H1 (cell line): ENCODE data around the gene SEL1L. TPM values are rescaled to one million over a fixed set of nuclear protein-coding genes. Genes with fewer than 3 reads are reported as not detected.

ENCODE experiments used
- CTCF ChIA-PET: fragments of 300-600 bp; sonication (Branson Sonifier 250); formaldehyde crosslinking; loops from one replicate; lab custom pipeline; 2021; ENCODE audit not compliant: partially characterized antibody; lab: Charles Lee
- POLR2A ChIA-PET: fragments of 300-600 bp; sonication (Branson Sonifier 250); formaldehyde crosslinking; loops from one replicate; lab custom pipeline; 2021; ENCODE audit warnings: inconsistent platforms; ENCODE audit not compliant: partially characterized antibody; lab: Charles Lee
- DNase-seq, 2 experiments: peaks; one replicate each; pipeline versions ENCODE4 v3.0.0 to v3.0.0-alpha.2; 2010 to 2022; ENCODE audit warnings: low spot score in 2 of 2, low read depth in 1 of 2, mixed read lengths in 1 of 2
- FAIRE-seq: peaks from 2 replicates; lab custom pipeline; 2011; peaks lifted over from hg19 to GRCh38; lab: Jason Lieb, UNC
- H2AFZ ChIP-seq: 2 replicates; pipeline ENCODE4 v1.8.1; 2012; ENCODE audit warnings: low read length, inconsistent platforms
- H2AK5ac ChIP-seq: 2 replicates; pipeline ENCODE4 v1.6.1; 2013; ENCODE audit warnings: low read depth, low read length
- H2BK120ac ChIP-seq: replicated peaks from 2 replicates; pipeline ENCODE3; 2013; ENCODE audit warnings: low read depth, low read length, inconsistent platforms
- H2BK12ac ChIP-seq: 2 replicates; pipeline ENCODE4 v1.6.1; 2013; ENCODE audit warnings: low read depth, low read length
- H2BK15ac ChIP-seq: 2 replicates; pipeline ENCODE4 v1.6.1; 2013; ENCODE audit warnings: low read length
- H2BK20ac ChIP-seq: 2 replicates; pipeline ENCODE4 v1.6.1; 2013; ENCODE audit warnings: low read length
- H2BK5ac ChIP-seq: 2 replicates; pipeline ENCODE4 v1.6.1; 2013; ENCODE audit warnings: low read depth, low read length
- H3K14ac ChIP-seq: 2 replicates; pipeline ENCODE4 v1.6.1; 2013; ENCODE audit warnings: inconsistent platforms; ENCODE audit not compliant: insufficient read length
- H3K18ac ChIP-seq: 2 replicates; pipeline ENCODE4 v1.6.1; 2013; ENCODE audit warnings: low read length; ENCODE audit errors: extremely low read depth
- H3K23ac ChIP-seq: 2 replicates; pipeline ENCODE4 v1.6.1; 2013; ENCODE audit warnings: inconsistent platforms; ENCODE audit not compliant: insufficient read length
- H3K23me2 ChIP-seq: 2 replicates; pipeline ENCODE4 v1.6.1; 2013; ENCODE audit warnings: low read depth, low read length
- H3K27ac ChIP-seq: 2 replicates; pipeline ENCODE4 v1.6.1; 2011; ENCODE audit warnings: low read depth, low read length, inconsistent platforms
- H3K27me3 ChIP-seq, 4 experiments: replicated peaks in 1 of 4; 1 replicate in 1 of 4; 2 replicates in 3 of 4; pipeline versions ENCODE4 v1.6.1 to v1.8.1; 2011 to 2013; ENCODE audit warnings: low read length in 3 of 4, mild to moderate bottlenecking in 3 of 4, inconsistent platforms in 2 of 4, mixed read lengths in 2 of 4, moderate library complexity in 1 of 4; ENCODE audit not compliant: control insufficient read depth in 3 of 4, insufficient read depth in 3 of 4; ENCODE audit errors: extremely low read depth in 1 of 4
- H3K36me3 ChIP-seq, 4 experiments: 2 replicates each; pipeline versions ENCODE4 v1.6.1 to v1.8.1; 2011 to 2013; ENCODE audit warnings: mild to moderate bottlenecking in 4 of 4, low read length in 3 of 4, moderate library complexity in 2 of 4, control low read depth in 1 of 4, inconsistent platforms in 1 of 4; ENCODE audit not compliant: insufficient read depth in 4 of 4, control insufficient read depth in 2 of 4
- H3K4ac ChIP-seq: replicated peaks from 2 replicates; pipeline ENCODE3; 2013; ENCODE audit warnings: low read length, low read depth, mixed read lengths, inconsistent platforms; ENCODE audit not compliant: insufficient read length
- H3K4me1 ChIP-seq, 4 experiments: replicated peaks in 1 of 4; 1 replicate in 1 of 4; 2 replicates in 3 of 4; pipeline versions ENCODE4 v1.6.1 to v1.8.1; 2011 to 2013; ENCODE audit warnings: low read length in 3 of 4, inconsistent platforms in 2 of 4, mixed read lengths in 1 of 4; ENCODE audit not compliant: insufficient read depth in 4 of 4, control insufficient read depth in 3 of 4
- H3K4me2 ChIP-seq, 2 experiments: 2 replicates each; pipeline versions ENCODE4 v1.6.1 to v1.8.1; 2011 to 2013; ENCODE audit warnings: low read depth in 2 of 2, low read length in 2 of 2, control low read depth in 1 of 2, inconsistent platforms in 1 of 2, mild to moderate bottlenecking in 1 of 2; ENCODE audit not compliant: insufficient read depth in 1 of 2
- H3K4me3 ChIP-seq, 4 experiments: fragments of 200-600, 300-600 bp in 1 of 4; sonication (generic), shearing (Covaris generic), sonication (Bioruptor Twin) in 1 of 4; 2 replicates each; pipeline versions ENCODE4 v1.5.1 to v1.8.1; 2011 to 2016; ENCODE audit warnings: low read length in 4 of 4, low read depth in 3 of 4, control low read depth in 2 of 4, inconsistent platforms in 2 of 4, mild to moderate bottlenecking in 2 of 4, mixed read lengths in 1 of 4, moderate library complexity in 1 of 4; ENCODE audit not compliant: insufficient read depth in 2 of 4; ENCODE audit errors: extremely low read depth in 1 of 4
- H3K56ac ChIP-seq: replicated peaks from 2 replicates; pipeline ENCODE3; 2013; ENCODE audit warnings: low read depth, mild to moderate bottlenecking, mixed read lengths, low read length, inconsistent platforms; ENCODE audit not compliant: insufficient read length
- H3K79me1 ChIP-seq: 2 replicates; pipeline ENCODE4 v1.6.1; 2013; ENCODE audit warnings: low read depth, low read length, control low read depth
- H3K79me2 ChIP-seq, 2 experiments: 2 replicates each; pipeline versions ENCODE4 v1.6.1 to v1.8.1; 2012 to 2013; ENCODE audit warnings: low read length in 2 of 2, mild to moderate bottlenecking in 2 of 2, inconsistent platforms in 1 of 2; ENCODE audit not compliant: insufficient read depth in 2 of 2, control insufficient read depth in 1 of 2
- H3K9ac ChIP-seq, 4 experiments: replicated peaks in 1 of 4; 1 replicate in 1 of 4; 2 replicates in 3 of 4; pipeline versions ENCODE4 v1.6.1 to v1.8.1; 2011 to 2013; ENCODE audit warnings: low read depth in 3 of 4, low read length in 3 of 4, control low read depth in 2 of 4, mild to moderate bottlenecking in 2 of 4, moderate library complexity in 2 of 4, inconsistent platforms in 1 of 4; ENCODE audit errors: extremely low read depth in 1 of 4
- H3K9me3 ChIP-seq, 2 experiments: 2 replicates each; pipeline versions ENCODE4 v1.6.1 to v1.8.1; 2012 to 2013; ENCODE audit warnings: mild to moderate bottlenecking in 2 of 2, moderate library complexity in 2 of 2, control low read depth in 1 of 2, inconsistent platforms in 1 of 2, low read depth in 1 of 2, low read length in 1 of 2, mixed read lengths in 1 of 2; ENCODE audit not compliant: insufficient read depth in 2 of 2
- H4K20me1 ChIP-seq, 2 experiments: replicated peaks in 1 of 2; 2 replicates each; pipeline versions ENCODE3 to v1.8.1; 2011 to 2013; ENCODE audit warnings: inconsistent platforms in 2 of 2, low read length in 2 of 2, mild to moderate bottlenecking in 1 of 2; ENCODE audit not compliant: insufficient read depth in 2 of 2, control insufficient read depth in 1 of 2
- H4K5ac ChIP-seq: 2 replicates; pipeline ENCODE4 v1.6.1; 2013; ENCODE audit warnings: low read length, low read depth, mixed read lengths, inconsistent platforms; ENCODE audit not compliant: insufficient read length
- H4K8ac ChIP-seq: 2 replicates; pipeline ENCODE4 v1.8.0; 2013; ENCODE audit warnings: mild to moderate bottlenecking, moderate library complexity, low read length, inconsistent platforms; ENCODE audit not compliant: insufficient read depth; ENCODE audit errors: extremely low read depth
- H4K91ac ChIP-seq: replicated peaks from 2 replicates; pipeline ENCODE3; 2013; ENCODE audit warnings: low read length, mixed read lengths, inconsistent platforms; ENCODE audit not compliant: insufficient read length
- CBX8 ChIP-seq: fragments of 300-800, 300-1000 bp; sonication (generic); IDR thresholded peaks from 2 replicates; pipeline ENCODE4 v1.7.1; 2016; ENCODE audit warnings: low read depth, low read length, borderline replicate concordance
- CTBP2 ChIP-seq: IDR thresholded peaks from 2 replicates; pipeline ENCODE4 v1.7.0; 2011; ENCODE audit warnings: borderline replicate concordance, mild to moderate bottlenecking, moderate library complexity, mixed read lengths, low read length; ENCODE audit not compliant: insufficient read depth, insufficient read length
- EGR1 ChIP-seq: IDR thresholded peaks from 2 replicates; pipeline ENCODE4 v1.6.1; 2011; ENCODE audit warnings: low read depth, low read length, borderline replicate concordance
- GTF2F1 ChIP-seq: IDR thresholded peaks from 2 replicates; pipeline ENCODE4 v1.6.1; 2012; ENCODE audit warnings: low read depth, low read length, improper control_type of control experiment, borderline replicate concordance
- HDAC2 ChIP-seq, 2 experiments: fragments of 300-600 bp in 1 of 2; sonication (generic) in 1 of 2; IDR thresholded peaks; 2 replicates each; pipeline ENCODE4 v1.6.1; 2011 to 2012; ENCODE audit warnings: low read depth in 2 of 2, low read length in 2 of 2, mild to moderate bottlenecking in 2 of 2, moderate library complexity in 2 of 2, borderline replicate concordance in 1 of 2, inconsistent platforms in 1 of 2
- KDM5A ChIP-seq: fragments of 200-600 bp; IDR thresholded peaks from 2 replicates; pipeline ENCODE4 v1.7.1; 2012; ENCODE audit warnings: mild to moderate bottlenecking, low read length, inconsistent platforms, mixed read lengths
- NRF1 ChIP-seq: IDR thresholded peaks from 2 replicates; pipeline ENCODE4 v1.6.1; 2011; ENCODE audit warnings: mild to moderate bottlenecking, low read depth, low read length, improper control_type of control experiment
- POLR2AphosphoS5 ChIP-seq: IDR thresholded peaks from 2 replicates; pipeline ENCODE4 v1.6.1; 2011; ENCODE audit warnings: low read depth, low read length
- POU5F1 ChIP-seq: IDR thresholded peaks from 2 replicates; pipeline ENCODE4 v1.6.1; 2011; ENCODE audit warnings: low read depth, mild to moderate bottlenecking, low read length, moderate library complexity
- SIX5 ChIP-seq: IDR thresholded peaks from 2 replicates; pipeline ENCODE4 v1.6.1; 2011; ENCODE audit warnings: mild to moderate bottlenecking, low read depth, low read length
- SP1 ChIP-seq: IDR thresholded peaks from 2 replicates; pipeline ENCODE4 v1.6.1; 2011; ENCODE audit warnings: low read depth, low read length
- WGBS, 2 experiments: shearing (Covaris generic) in 1 of 2; methylation state at CpG; one replicate each; pipeline versions ENCODE4 v1.1.6 to v1.1.7; 2013 to 2015; ENCODE audit warnings: low lambda C conversion rate in 2 of 2, mixed read lengths in 2 of 2, inconsistent platforms in 1 of 2, low coverage in 1 of 2, missing lambda C conversion rate in 1 of 2; ENCODE audit not compliant: insufficient replicate concordance in 2 of 2, insufficient coverage in 1 of 2, insufficient read length in 1 of 2; ENCODE audit errors: extremely low coverage in 1 of 2, missing lambda C conversion rate in 1 of 2; 5-methylcytosine and 5-hydroxymethylcytosine counted together
- polyA plus RNA-seq, 7 experiments: library from polyadenylated mRNA; depleted of rRNA in 3 of 7; stranded (reverse) in 5 of 7; unstranded in 2 of 7; fragments of >200 nt in 5 of 7; fragments of 200-250 nt in 2 of 7; gene quantifications; 1 replicate in 5 of 7; 2 replicates in 1 of 7; 4 replicates in 1 of 7; pipeline versions ENCODE4 v1.2.1 to v1.2.3, GENCODE V29; 2011 to 2013; ENCODE audit warnings: missing spikeins in 2 of 7, mixed read lengths in 2 of 7
- total RNA-seq: library from RNA; stranded (reverse); fragmentation: NEBNext Ultra II Directional; extraction: Animal tissue kit (Norgen Biotek cat#: 25700); gene quantifications from 2 replicates; pipeline ENCODE4 v1.2.1, GENCODE V29; 2021
- TF ChIP-seq, protein P1 (sequence below): IDR thresholded peaks from 2 replicates; pipeline ENCODE4 v1.6.1; 2011; ENCODE audit warnings: low read depth, mild to moderate bottlenecking, low read length; ENCODE audit not compliant: insufficient read depth

The SEL1L gene
- total and polyA plus RNA-seq, 2 of the 8 experiments (the other 6 are each of a cell fraction or from before 2014, with no cell fraction given) = 4.3 to 34.9 TPM

DNA sequence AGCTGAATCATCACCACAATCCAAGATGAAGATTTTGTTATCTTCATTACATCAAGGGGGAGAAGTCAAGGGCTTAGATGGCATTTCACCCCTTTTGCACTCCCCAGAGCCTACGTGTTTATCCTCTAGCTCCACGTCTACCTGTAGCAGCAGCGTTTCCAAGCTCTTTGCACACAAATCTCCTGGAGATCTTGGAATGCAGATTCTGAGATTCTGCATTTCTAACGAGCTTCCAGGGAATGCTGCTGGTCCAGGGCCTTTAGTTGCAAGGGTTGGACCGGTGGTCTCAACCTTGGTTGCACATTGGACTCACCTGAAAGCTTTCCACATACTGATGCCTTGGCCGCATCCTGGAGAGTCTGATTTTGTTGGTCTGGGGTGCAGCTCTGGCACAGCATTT lies 84.1 kb downstream of the SEL1L start:
- Histone ChIP-seq H2AFZ (0 out of 2 replicates have a peak overlapping the region, but pooled peaks have one; percentile 90), H3K27ac (no peak overlapping the region), H3K27me3 (no peaks in the 10 kb centered on the region; a peak in 1 of 7 replicates), H3K4me3 (no peak overlapping the region), H3K23ac (no peak overlapping the region), H3K9me3 (no peaks in the 10 kb centered on the region), H3K23me2 (no peaks in the 10 kb centered on the region), H3K4ac (no peak overlapping the region), H2BK12ac (0 out of 2 replicates have a peak overlapping the region, but pooled peaks have one; percentile 27), H2AK5ac (no peak overlapping the region), H3K36me3 (no peaks in the 10 kb centered on the region), H2BK5ac (no peak overlapping the region), H3K14ac (no peak overlapping the region), H4K5ac (no peak overlapping the region), H3K79me2 (no peaks in the 10 kb centered on the region), H2BK20ac (no peak overlapping the region; the same call in 1 of the 2 replicates), H2BK120ac (no peak overlapping the region), H3K4me2 (no peak overlapping the region), H3K9ac (no peak overlapping the region; a peak in 1 of 7 replicates), H4K20me1 (no peaks in the 10 kb centered on the region), H2BK15ac (no peak overlapping the region), H3K4me1 (peaks cover 0 to 10% (median 7%) of the 10 kb centered on the region in 4 experiments; a peak in 4 of 7 replicates), H4K91ac (no peak overlapping the region), H4K8ac (no peak overlapping the region), H3K18ac (peak overlapping the region; percentile 53; the same call in 1 of the 2 replicates), H3K79me1 (no peaks in the 10 kb centered on the region), H3K56ac (no peak overlapping the region)
- POLR2A ChIA-PET = interaction anchor here (0.7 to 1.9 kb wide), 6 partner anchors 179 to 231 kb away, joined by 3 to 5 read pairs (median 4); no protein-coding TSS in a partner anchor
- CTCF ChIA-PET = interaction anchor here (0.6 to 12.9 kb wide), 17 partner anchors 9 to 285 kb away, joined by 3 to 426 read pairs (median 4); partner anchors contain the start of gene GTF2A1
- DNase-seq = no peak
- WGBS, 2 experiments = 71% methylated on average over 6 of the region's 6 CpGs; no CpG with 5 or more reads in 1 of the 2 experiments
- no peak for FAIRE-seq
- TF ChIP-seq SP1 = no peak
- TF ChIP-seq HDAC2 (IDR thresholded peaks at IDR 0.05; ENCODE audit: borderline replicate concordance in 1 of 2, low read depth in 2 of 2, low read length in 2 of 2) = no peak
- TF ChIP-seq KDM5A = no peak
- TF ChIP-seq NRF1 = no peak
- TF ChIP-seq EGR1 = no peak
- no peak for TF ChIP-seq GTF2F1
- TF ChIP-seq POLR2AphosphoS5 = no peak
- no peak for TF ChIP-seq SIX5
- no peak for TF ChIP-seq POU5F1
- no peak for TF ChIP-seq CBX8
- TF ChIP-seq, protein P1, sequence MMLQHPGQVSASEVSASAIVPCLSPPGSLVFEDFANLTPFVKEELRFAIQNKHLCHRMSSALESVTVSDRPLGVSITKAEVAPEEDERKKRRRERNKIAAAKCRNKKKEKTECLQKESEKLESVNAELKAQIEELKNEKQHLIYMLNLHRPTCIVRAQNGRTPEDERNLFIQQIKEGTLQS = no peak
- no peak for TF ChIP-seq CTBP2
